ENCODE results near the gene NKX1-2.

The NKX1-2 gene

GRCh38 chr10:124495162-124495561, 45.3 kb upstream of the NKX1-2 start:
- TF ChIP-seq CTCF (IDR thresholded peaks at IDR 0.05; ENCODE audit: control insufficient read depth, extremely low read depth, insufficient read depth) = no peak
- no peak overlapping the region for H3K4me3 ChIP-seq (ENCODE audit: low read depth, low read length)
- DNase-seq (ENCODE audit: low read depth) = peak; percentile 23

GRCh38 chr10:124494046-124494807, 44.4 kb upstream of the NKX1-2 start:
- TF ChIP-seq CTCF (IDR thresholded peaks at IDR 0.05; ENCODE audit: control insufficient read depth, extremely low read depth, insufficient read depth) = no peak
- H3K4me3 ChIP-seq (ENCODE audit: low read depth, low read length) = no peak overlapping the region
- no peak for DNase-seq (ENCODE audit: low read depth)

GRCh38 chr10:124493214-124493882, 43.5 kb upstream of the NKX1-2 start:
- H3K4me3 ChIP-seq (ENCODE audit: low read depth, low read length) = no peak overlapping the region
- no peak for DNase-seq (ENCODE audit: low read depth)
- no peak for TF ChIP-seq CTCF (IDR thresholded peaks at IDR 0.05; ENCODE audit: control insufficient read depth, extremely low read depth, insufficient read depth)

- no peak for DNase-seq (ENCODE audit: low read depth)
- H3K4me3 ChIP-seq (ENCODE audit: low read depth, low read length) = no peak overlapping the region
- TF ChIP-seq CTCF (IDR thresholded peaks at IDR 0.05; ENCODE audit: control insufficient read depth, extremely low read depth, insufficient read depth) = no peak
Observed at GRCh38 chr10:124492266-124492665, 42.4 kb upstream of the NKX1-2 start.

GRCh38 chr10:124491105-124491504, 41.3 kb upstream of the NKX1-2 start:
- no peak for TF ChIP-seq CTCF (IDR thresholded peaks at IDR 0.05; ENCODE audit: control insufficient read depth, extremely low read depth, insufficient read depth)
- no peak overlapping the region for H3K4me3 ChIP-seq (ENCODE audit: low read depth, low read length)
- no peak for DNase-seq (ENCODE audit: low read depth)

GRCh38 chr10:124486635-124487034, 36.8 kb upstream of the NKX1-2 start:
- no peak for DNase-seq (ENCODE audit: low read depth)
- TF ChIP-seq CTCF (IDR thresholded peaks at IDR 0.05; ENCODE audit: control insufficient read depth, extremely low read depth, insufficient read depth) = no peak
- H3K4me3 ChIP-seq (ENCODE audit: low read depth, low read length) = no peak overlapping the region
